Astrocyte (in vitro differentiated cells and primary cell): ENCODE measurements around the gene DHX16. TPM values are rescaled to one million over a fixed set of nuclear protein-coding genes. Genes with fewer than 3 reads are reported as not detected.

ENCODE experiments used
- DNase-seq: peaks from one replicate; pipeline ENCODE4 v3.0.0-alpha.2; 2010; ENCODE audit warnings: low read depth
- FAIRE-seq: peaks from 2 replicates; lab custom pipeline; 2011; peaks lifted over from hg19 to GRCh38; lab: Jason Lieb, UNC
- H2AFZ ChIP-seq: 2 replicates; pipeline ENCODE4 v1.6.0; 2012; ENCODE audit warnings: low read depth, low read length, inconsistent platforms
- H3K27ac ChIP-seq: 2 replicates; pipeline ENCODE4 v1.5.1; 2011; ENCODE audit warnings: low read depth, low read length, inconsistent platforms
- H3K27me3 ChIP-seq: 2 replicates; pipeline ENCODE4 v1.6.0; 2011; ENCODE audit warnings: low read length, inconsistent platforms; ENCODE audit not compliant: insufficient read depth
- H3K36me3 ChIP-seq: 2 replicates; pipeline ENCODE4 v1.5.1; 2011; ENCODE audit warnings: low read length, inconsistent platforms; ENCODE audit not compliant: insufficient read depth
- H3K4me1 ChIP-seq: 2 replicates; pipeline ENCODE4 v1.5.1; 2011; ENCODE audit warnings: low read length, inconsistent platforms; ENCODE audit not compliant: insufficient read depth
- H3K4me2 ChIP-seq: 2 replicates; pipeline ENCODE4 v1.6.0; 2012; ENCODE audit warnings: low read length, inconsistent platforms
- H3K4me3 ChIP-seq: 2 replicates; pipeline ENCODE4 v1.5.1; 2011; ENCODE audit warnings: low read depth, mild to moderate bottlenecking, low read length, inconsistent platforms; ENCODE audit not compliant: insufficient read depth
- H3K79me2 ChIP-seq: 2 replicates; pipeline ENCODE4 v1.6.0; 2012; ENCODE audit warnings: mild to moderate bottlenecking, low read length, inconsistent platforms; ENCODE audit not compliant: insufficient read depth
- H3K9ac ChIP-seq: 2 replicates; pipeline ENCODE4 v1.6.0; 2012; ENCODE audit warnings: mild to moderate bottlenecking, low read length, inconsistent platforms
- H3K9me3 ChIP-seq: 2 replicates; pipeline ENCODE4 v1.5.1; 2012; ENCODE audit warnings: low read depth, mild to moderate bottlenecking, low read length, inconsistent platforms; ENCODE audit not compliant: insufficient read depth
- H4K20me1 ChIP-seq: 2 replicates; pipeline ENCODE4 v1.6.0; 2012; ENCODE audit warnings: low read length, inconsistent platforms; ENCODE audit not compliant: insufficient read depth
- H3K27ac Mint-ChIP-seq: one replicate; pipeline ENCODE4 v1.8.0; 2021; ENCODE audit warnings: mild to moderate bottlenecking, mixed read lengths; ENCODE audit not compliant: unreplicated experiment
- H3K27me3 Mint-ChIP-seq: one replicate; pipeline ENCODE4 v1.8.0; 2021; ENCODE audit warnings: low read depth, mixed read lengths; ENCODE audit not compliant: unreplicated experiment
- H3K36me3 Mint-ChIP-seq: one replicate; pipeline ENCODE4 v1.8.0; 2021; ENCODE audit warnings: low read depth, mixed read lengths; ENCODE audit not compliant: unreplicated experiment
- H3K4me1 Mint-ChIP-seq: one replicate; pipeline ENCODE4 v1.8.0; 2021; ENCODE audit warnings: low read depth, mixed read lengths; ENCODE audit not compliant: unreplicated experiment
- H3K4me3 Mint-ChIP-seq: one replicate; pipeline ENCODE4 v1.8.0; 2021; ENCODE audit warnings: mild to moderate bottlenecking, moderate library complexity, mixed read lengths; ENCODE audit not compliant: unreplicated experiment
- H3K9me3 Mint-ChIP-seq: one replicate; pipeline ENCODE4 v1.8.0; 2021; ENCODE audit warnings: mild to moderate bottlenecking, mixed read lengths; ENCODE audit not compliant: unreplicated experiment
- CTCF ChIP-seq: IDR thresholded peaks from 2 replicates; pipeline ENCODE4 v1.5.1; 2011; ENCODE audit warnings: low read depth, mild to moderate bottlenecking, inconsistent platforms, low read length, moderate library complexity; ENCODE audit not compliant: insufficient read depth
- EZH2 ChIP-seq: IDR thresholded peaks from 2 replicates; pipeline ENCODE4 v1.6.1; 2012; ENCODE audit warnings: mild to moderate bottlenecking, low read length, inconsistent platforms; ENCODE audit not compliant: insufficient read depth
- total RNA-seq: library from RNA; stranded (reverse); gene quantifications from 2 replicates; pipeline ENCODE4 v1.2.1, GENCODE V29; 2021

Gene DHX16
- total RNA-seq, 1 donor from 2014 or later: 30.0 TPM

DNA sequence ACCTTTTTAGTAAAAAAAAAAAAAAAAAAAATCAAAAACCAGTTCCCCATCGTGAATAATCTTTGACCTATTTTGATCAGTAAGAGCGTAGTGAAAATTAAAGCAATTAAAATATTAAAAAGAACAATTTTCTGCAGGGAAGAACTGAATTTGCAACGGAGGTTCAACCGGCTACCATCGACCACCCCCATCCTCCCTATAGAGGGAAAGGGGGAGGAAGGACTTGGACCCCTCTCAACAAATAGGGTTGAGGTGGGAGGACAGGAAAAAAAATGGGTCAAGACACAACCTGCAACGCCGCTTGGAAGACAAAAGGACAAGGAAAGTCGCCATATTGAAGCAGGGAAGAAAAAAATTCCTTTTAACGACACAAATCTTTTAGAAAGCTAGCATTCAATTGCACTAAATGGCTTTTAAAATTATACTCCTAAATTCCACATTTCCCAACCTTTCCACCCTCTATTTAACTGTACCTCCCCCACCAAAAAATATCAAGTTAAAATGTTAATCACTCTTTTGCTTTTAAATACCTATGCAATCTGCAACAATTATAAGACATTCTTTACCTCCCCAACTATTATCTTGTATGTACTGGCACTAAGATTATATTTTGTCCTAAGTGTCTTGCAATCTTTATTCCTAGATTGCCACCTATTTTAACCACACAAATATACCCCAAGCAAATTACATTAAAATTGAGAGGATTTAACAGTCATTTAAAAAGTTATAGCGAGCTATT lies 57.4 kb downstream of the DHX16 start:
- Histone ChIP-seq H3K4me2 (peak overlapping the region; percentile 99), H4K20me1 (peaks cover 55% of the 10 kb centered on the region), H3K4me1 (peaks cover 37% of the 10 kb centered on the region), H3K27me3 (no peaks in the 10 kb centered on the region), H2AFZ (no peak overlapping the region), H3K79me2 (peaks cover 63% of the 10 kb centered on the region), H3K9me3 (no peaks in the 10 kb centered on the region), H3K4me3 (peak overlapping the region; percentile 100), H3K27ac (peak overlapping the region; percentile 100), H3K36me3 (peaks cover 19% of the 10 kb centered on the region), H3K9ac (peak overlapping the region; percentile 100)
- no peak for FAIRE-seq
- peak; percentile 84 for DNase-seq
- no peak for TF ChIP-seq CTCF
- TF ChIP-seq EZH2: no peak
- peak overlapping the region; percentile 100 for H3K27ac Mint-ChIP-seq
- H3K4me1 Mint-ChIP-seq: peaks cover 43% of the 10 kb centered on the region
- no peaks in the 10 kb centered on the region for H3K27me3 Mint-ChIP-seq
- peaks cover 20% of the 10 kb centered on the region for H3K36me3 Mint-ChIP-seq
- H3K9me3 Mint-ChIP-seq: peaks cover 3% of the 10 kb centered on the region
- H3K4me3 Mint-ChIP-seq: peak overlapping the region; percentile 99

- peak overlapping the region; percentile 100 for H3K27ac Mint-ChIP-seq
- Histone ChIP-seq H4K20me1 (peaks cover 61% of the 10 kb centered on the region), H3K4me3 (peak overlapping the region; percentile 100), H3K4me1 (peaks cover 42% of the 10 kb centered on the region), H2AFZ (no peak overlapping the region), H3K9ac (peak overlapping the region; percentile 100), H3K36me3 (peaks cover 20% of the 10 kb centered on the region), H3K9me3 (no peaks in the 10 kb centered on the region), H3K4me2 (peak overlapping the region; percentile 99), H3K79me2 (peaks cover 69% of the 10 kb centered on the region), H3K27ac (peak overlapping the region; percentile 100), H3K27me3 (no peaks in the 10 kb centered on the region)
- no peak for TF ChIP-seq CTCF
- TF ChIP-seq EZH2: no peak
- peak; percentile 93 for DNase-seq
- H3K9me3 Mint-ChIP-seq: peaks cover 3% of the 10 kb centered on the region
- H3K4me3 Mint-ChIP-seq: peak overlapping the region; percentile 99
- no peak for FAIRE-seq
- peaks cover 45% of the 10 kb centered on the region for H3K4me1 Mint-ChIP-seq
- H3K36me3 Mint-ChIP-seq: peaks cover 20% of the 10 kb centered on the region
- no peaks in the 10 kb centered on the region for H3K27me3 Mint-ChIP-seq
Observed at GRCh38 chr6:30614843-30615218, 58.0 kb downstream of the DHX16 start.
